Endothelial cell of umbilical vein (primary cell): ENCODE results near the gene EEA1. TPM values are rescaled to one million over a fixed set of nuclear protein-coding genes. Genes with fewer than 3 reads are reported as not detected.

Source experiments
- BruUV-seq: library from RNA; stranded (reverse); fragments of 400-500 nt; replicated peaks from 2 replicates; lab custom pipeline; 2021; lab: Mats Ljungman, UMichigan
- CTCF ChIA-PET: fragments of 300-600, 350-600 bp; sonication (Branson Sonifier 250); formaldehyde crosslinking; loops from one replicate; lab custom pipeline; 2021; ENCODE audit warnings: antibody characterized with exemption, inconsistent platforms; lab: Charles Lee
- POLR2A ChIA-PET: fragments of 300-600, 350-600 bp; sonication (Branson Sonifier 250); formaldehyde crosslinking; loops from one replicate; lab custom pipeline; 2021; ENCODE audit warnings: antibody characterized with exemption, inconsistent platforms; lab: Charles Lee
- DNase-seq: peaks from one replicate; pipeline ENCODE4 v3.0.0-alpha.2; 2011; ENCODE audit warnings: low read depth, low spot score
- FAIRE-seq: peaks from 2 replicates; lab custom pipeline; 2011; peaks lifted over from hg19 to GRCh38; lab: Jason Lieb, UNC
- H2AFZ ChIP-seq: 2 replicates; pipeline ENCODE4 v1.6.0; 2012; ENCODE audit warnings: low read depth, low read length, control low read depth, inconsistent platforms
- H3K27ac ChIP-seq: 2 replicates; pipeline ENCODE4 v1.5.1; 2011; ENCODE audit warnings: low read depth, mild to moderate bottlenecking, control low read depth, low read length, moderate library complexity; ENCODE audit not compliant: insufficient read depth
- H3K27me3 ChIP-seq, 2 experiments: 2 replicates each; pipeline versions ENCODE4 v1.6.0 to v1.6.1; 2011; ENCODE audit warnings: low read length in 2 of 2, mixed read lengths in 1 of 2; ENCODE audit not compliant: control insufficient read depth in 2 of 2, insufficient read depth in 2 of 2
- H3K36me3 ChIP-seq, 2 experiments: 2 replicates in 1 of 2; 3 replicates in 1 of 2; pipeline ENCODE4 v1.5.1; 2011; ENCODE audit warnings: low read length in 2 of 2, mild to moderate bottlenecking in 1 of 2, moderate library complexity in 1 of 2; ENCODE audit not compliant: control insufficient read depth in 2 of 2, insufficient read depth in 2 of 2; ENCODE audit errors: extremely low read depth in 1 of 2
- H3K4me1 ChIP-seq: 3 replicates; pipeline ENCODE4 v1.5.1; 2011; ENCODE audit warnings: mild to moderate bottlenecking, low read length; ENCODE audit not compliant: control insufficient read depth, insufficient read depth; ENCODE audit errors: extremely low read depth
- H3K4me2 ChIP-seq: 2 replicates; pipeline ENCODE4 v1.6.1; 2011; ENCODE audit warnings: low read length, control low read depth, mixed read lengths; ENCODE audit not compliant: insufficient read depth
- H3K4me3 ChIP-seq, 3 experiments: fragments of 200-600 bp in 1 of 3; sonication (generic), shearing (Covaris generic) in 1 of 3; replicated peaks in 1 of 3; 2 replicates each; pipeline ENCODE4 v1.5.1; 2011 to 2016; ENCODE audit warnings: control low read depth in 3 of 3, low read length in 3 of 3, mild to moderate bottlenecking in 2 of 3, inconsistent platforms in 1 of 3, low read depth in 1 of 3, moderate library complexity in 1 of 3; ENCODE audit not compliant: insufficient read depth in 1 of 3
- H3K79me2 ChIP-seq: 2 replicates; pipeline ENCODE4 v1.6.0; 2012; ENCODE audit warnings: low read length, inconsistent platforms; ENCODE audit not compliant: control insufficient read depth, insufficient read depth
- H3K9ac ChIP-seq: replicated peaks from 2 replicates; pipeline ENCODE3; 2011; ENCODE audit warnings: low read length, control low read depth; ENCODE audit not compliant: insufficient read depth; ENCODE audit errors: extremely low read depth
- H3K9me1 ChIP-seq: replicated peaks from 3 replicates; pipeline ENCODE4 v1.6.0; 2011; ENCODE audit warnings: mild to moderate bottlenecking, low read length; ENCODE audit not compliant: control insufficient read depth, insufficient read depth; ENCODE audit errors: extremely low read depth
- H3K9me3 ChIP-seq: replicated peaks from 2 replicates; pipeline ENCODE4 v1.5.1; 2012; ENCODE audit warnings: low read length, inconsistent platforms; ENCODE audit not compliant: control insufficient read depth, insufficient read depth
- H4K20me1 ChIP-seq: replicated peaks from 2 replicates; pipeline ENCODE3; 2011; ENCODE audit warnings: mild to moderate bottlenecking, low read length; ENCODE audit not compliant: control insufficient read depth, insufficient read depth; ENCODE audit errors: extremely low read depth
- CTCF ChIP-seq, 2 donors: IDR thresholded peaks; 1 replicate in 1 of 2; 2 replicates in 1 of 2; pipeline ENCODE4 v1.5.1; 2011; ENCODE audit warnings: low read length in 2 of 2, mild to moderate bottlenecking in 2 of 2, moderate library complexity in 2 of 2, control low read depth in 1 of 2, inconsistent platforms in 1 of 2, low read depth in 1 of 2; ENCODE audit not compliant: insufficient read depth in 1 of 2; ENCODE audit errors: extremely low read depth in 1 of 2
- EZH2 ChIP-seq: IDR thresholded peaks from 2 replicates; pipeline ENCODE4 v1.6.1; 2012; ENCODE audit warnings: borderline replicate concordance, low read depth, mild to moderate bottlenecking, moderate library complexity, low read length, inconsistent platforms; ENCODE audit not compliant: severe bottlenecking
- FOS ChIP-seq: IDR thresholded peaks from 2 replicates; pipeline ENCODE4 v1.6.1; 2011; ENCODE audit warnings: mild to moderate bottlenecking, low read length, moderate library complexity, borderline replicate concordance; ENCODE audit not compliant: insufficient read depth
- GATA2 ChIP-seq: IDR thresholded peaks from 2 replicates; pipeline ENCODE4 v1.7.0; 2011; ENCODE audit warnings: low read depth, mild to moderate bottlenecking, moderate library complexity, mixed read lengths, low read length; ENCODE audit not compliant: insufficient read length, insufficient read depth
- JUN ChIP-seq: IDR thresholded peaks from 2 replicates; pipeline ENCODE4 v1.6.1; 2011; ENCODE audit warnings: borderline replicate concordance, low read depth; ENCODE audit not compliant: insufficient read length, insufficient read depth
- MAX ChIP-seq: IDR thresholded peaks from 2 replicates; pipeline ENCODE4 v1.6.1; 2011; ENCODE audit not compliant: insufficient read depth, insufficient read length
- MYC ChIP-seq: IDR thresholded peaks from one replicate; pipeline ENCODE4 v1.6.1; 2011; ENCODE audit warnings: mild to moderate bottlenecking, low read depth, low read length
- POLR2A ChIP-seq: IDR thresholded peaks from 2 replicates; pipeline ENCODE4 v1.6.1; 2012; ENCODE audit warnings: low read depth, mild to moderate bottlenecking, control low read depth, low read length
- POLR2AphosphoS5 ChIP-seq: IDR thresholded peaks from 2 replicates; pipeline ENCODE4 v1.6.1; 2012; ENCODE audit warnings: low read depth, mild to moderate bottlenecking, control low read depth, low read length, moderate library complexity; ENCODE audit not compliant: insufficient read depth
- dilution Hi-C: fragments of 300-500 bp; cut with MboI; formaldehyde crosslinking; loops from one replicate; pipeline ENCODE4 v1.15.0; 2019; ENCODE audit warnings: low sequenced_read_pairs; ENCODE audit not compliant: extremely low pct_ligation_motif_present
- intact Hi-C: fragments of 100-400 bp; cut with micrococcal nuclease; formaldehyde crosslinking; loops from one replicate; pipeline ENCODE4 v1.10.0; 2022
- polyA plus RNA-seq, 4 experiments: library from polyadenylated mRNA; depleted of rRNA in 3 of 4; stranded (reverse) in 3 of 4; unstranded in 1 of 4; fragments of >200 nt; gene quantifications; 2 replicates each; pipeline versions ENCODE4 v1.2.1 to v1.2.3, GENCODE V29; 2011 to 2012; ENCODE audit warnings: missing spikeins in 1 of 4
- total RNA-seq: library from RNA; stranded (reverse); gene quantifications from 2 replicates; pipeline ENCODE4 v1.2.3, GENCODE V29; 2021

EEA1 gene
- total and polyA plus RNA-seq, 2 donors (not counting 3 experiments of a cell fraction or from before 2014, with no cell fraction given) = 2.6 to 38.8 TPM

- DNase-seq = no peak
- CTCF ChIA-PET = interaction anchor here (2.5 kb wide), 1 partner anchor 84 kb away, joined by 7 read pairs; no protein-coding TSS in a partner anchor
Measured at GRCh38 chr12:92912052-92912451, 17.0 kb downstream of the EEA1 start.

More at GRCh38 chr12:92912052-92912451, 17.0 kb downstream of the EEA1 start:
- Histone ChIP-seq H3K9ac (no peak overlapping the region), H3K4me2 (no peak overlapping the region), H3K27me3 (no peaks in the 10 kb centered on the region), H4K20me1 (peaks cover 2% of the 10 kb centered on the region), H3K4me1 (no peaks in the 10 kb centered on the region), H3K4me3 (no peak overlapping the region), H3K79me2 (peaks cover 86% of the 10 kb centered on the region), H2AFZ (no peak overlapping the region), H3K27ac (no peak overlapping the region), H3K36me3 (no peaks in the 10 kb centered on the region), H3K9me3 (peaks cover 2% of the 10 kb centered on the region), H3K9me1 (no peaks in the 10 kb centered on the region)
- FAIRE-seq = no peak
- no TSS peak for BruUV-seq
- POLR2A ChIA-PET = no interaction called here
- dilution Hi-C loops (no loop called here), intact Hi-C loops (no loop called here)
- TF ChIP-seq EZH2 = no peak
- no peak for TF ChIP-seq POLR2AphosphoS5
- TF ChIP-seq CTCF (IDR thresholded peaks at IDR 0.05; ENCODE audit: extremely low read depth in 1 of 2, insufficient read depth in 1 of 2, low read depth in 1 of 2, low read length in 2 of 2) = no peak
- TF ChIP-seq MYC = no peak
- TF ChIP-seq GATA2 = no peak
- TF ChIP-seq JUN = no peak
- no peak for TF ChIP-seq MAX
- no peak for TF ChIP-seq FOS
- no peak for TF ChIP-seq POLR2A
